ENCODE data around the gene SCRN2. TPM values are rescaled to one million over a fixed set of nuclear protein-coding genes. Genes with fewer than 3 reads are reported as not detected.
A peak's percentile ranks its signal among the peaks of the same experiment; 100 is the strongest.

SCRN2 gene
- total RNA-seq, 1 donor from 2014 or later: 126 TPM

DNA sequence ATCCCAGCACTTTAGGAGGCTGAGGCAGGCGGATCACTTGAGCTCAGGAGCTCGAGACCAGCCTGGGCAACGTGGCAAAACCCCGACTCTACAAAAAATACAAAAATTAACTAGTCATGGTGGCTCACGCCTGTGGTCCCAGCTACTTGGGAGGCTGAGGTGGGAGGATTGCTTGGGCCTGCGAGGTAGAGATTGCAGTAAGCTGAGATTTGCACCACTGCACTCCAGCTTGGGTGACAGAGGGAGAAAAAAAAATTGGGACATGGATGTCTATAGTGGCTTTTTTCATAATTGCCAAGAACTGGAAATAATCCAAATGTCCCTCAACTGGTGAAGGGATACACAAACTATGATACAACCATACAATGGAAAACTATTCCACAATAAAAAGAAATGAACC is 48.1 kb downstream of the SCRN2 start:
- no peak for DNase-seq (ENCODE audit: low spot score in 2 of 2)
- Histone ChIP-seq H3K27me3 (peaks cover 4% of the 10 kb centered on the region), H3K4me1 (peaks cover 4 to 6% of the 10 kb centered on the region in 2 donors), H3K27ac (no peak overlapping the region), H3K9me3 (no peaks in the 10 kb centered on the region), H3K36me3 (no peaks in the 10 kb centered on the region), H3K4me3 (no peak overlapping the region)
- TF ChIP-seq, protein P1, sequence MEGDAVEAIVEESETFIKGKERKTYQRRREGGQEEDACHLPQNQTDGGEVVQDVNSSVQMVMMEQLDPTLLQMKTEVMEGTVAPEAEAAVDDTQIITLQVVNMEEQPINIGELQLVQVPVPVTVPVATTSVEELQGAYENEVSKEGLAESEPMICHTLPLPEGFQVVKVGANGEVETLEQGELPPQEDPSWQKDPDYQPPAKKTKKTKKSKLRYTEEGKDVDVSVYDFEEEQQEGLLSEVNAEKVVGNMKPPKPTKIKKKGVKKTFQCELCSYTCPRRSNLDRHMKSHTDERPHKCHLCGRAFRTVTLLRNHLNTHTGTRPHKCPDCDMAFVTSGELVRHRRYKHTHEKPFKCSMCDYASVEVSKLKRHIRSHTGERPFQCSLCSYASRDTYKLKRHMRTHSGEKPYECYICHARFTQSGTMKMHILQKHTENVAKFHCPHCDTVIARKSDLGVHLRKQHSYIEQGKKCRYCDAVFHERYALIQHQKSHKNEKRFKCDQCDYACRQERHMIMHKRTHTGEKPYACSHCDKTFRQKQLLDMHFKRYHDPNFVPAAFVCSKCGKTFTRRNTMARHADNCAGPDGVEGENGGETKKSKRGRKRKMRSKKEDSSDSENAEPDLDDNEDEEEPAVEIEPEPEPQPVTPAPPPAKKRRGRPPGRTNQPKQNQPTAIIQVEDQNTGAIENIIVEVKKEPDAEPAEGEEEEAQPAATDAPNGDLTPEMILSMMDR (IDR thresholded peaks at IDR 0.05): no peak
- intact Hi-C loops (cut with DNase I): no loop called here

- intact Hi-C loops (cut with DNase I): no loop called here
- TF ChIP-seq, protein P1 (IDR thresholded peaks at IDR 0.05): no peak
- no peak for DNase-seq (ENCODE audit: low spot score in 2 of 2)
- H3K4me3 ChIP-seq: no peak overlapping the region
- H3K27ac ChIP-seq: no peak overlapping the region
- H3K27me3 ChIP-seq: peaks cover 4% of the 10 kb centered on the region
- peaks cover 4 to 6% of the 10 kb centered on the region in 2 donors for H3K4me1 ChIP-seq
- H3K36me3 ChIP-seq: no peaks in the 10 kb centered on the region
- no peaks in the 10 kb centered on the region for H3K9me3 ChIP-seq
Observed at GRCh38 chr17:47792457-47792856, 48.6 kb downstream of the SCRN2 start.

GRCh38 chr17:47791025-47791424 is 50.0 kb downstream of the SCRN2 start:
- H3K27ac ChIP-seq: no peak overlapping the region

DNA sequence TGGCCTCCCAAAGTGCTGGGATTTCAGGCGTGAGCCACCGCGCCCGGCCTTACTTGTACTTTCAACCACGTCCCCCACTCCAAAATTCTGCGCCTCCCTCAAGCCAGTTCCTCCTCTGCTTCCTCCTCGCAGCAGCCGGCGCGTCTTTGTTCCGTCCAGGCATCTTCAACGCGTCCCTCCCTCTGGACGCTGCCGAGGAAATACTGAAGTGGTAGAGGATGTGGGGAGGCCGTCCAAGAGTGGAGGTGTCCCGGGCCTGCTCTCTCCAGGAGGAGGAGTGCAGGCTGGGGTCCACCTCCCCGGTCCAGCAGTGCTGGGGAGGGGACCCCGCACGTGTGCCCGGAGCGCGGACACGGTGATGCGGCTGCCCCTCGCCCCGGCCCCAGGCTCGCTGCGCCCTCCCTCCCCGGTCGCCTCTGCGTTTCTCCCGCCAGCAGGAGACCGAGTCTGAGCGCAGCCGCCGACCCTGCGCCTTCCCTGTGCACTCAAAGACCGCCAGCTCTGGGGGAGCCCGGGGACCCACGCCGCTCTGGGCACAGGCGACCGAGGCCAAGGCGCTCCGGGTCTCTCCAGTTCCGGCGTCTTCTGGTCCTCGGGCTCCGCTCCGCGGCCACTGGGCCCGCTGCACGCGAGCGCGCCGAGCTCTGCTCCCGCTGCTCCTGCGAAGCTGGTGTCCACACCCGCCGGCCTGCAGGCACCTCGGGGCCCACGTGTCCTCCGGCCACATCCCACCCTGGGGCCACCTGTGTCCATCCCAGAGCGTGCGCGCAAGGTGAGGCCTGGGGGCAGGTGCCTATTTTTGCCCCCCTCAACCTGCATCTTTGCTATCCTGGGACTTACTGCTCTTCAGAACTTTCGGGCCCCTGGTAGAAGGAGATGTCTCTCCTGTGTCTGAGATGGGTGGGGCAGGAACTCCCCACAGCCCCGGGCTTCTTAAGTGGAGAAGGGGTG is 51.2 kb downstream of the SCRN2 start:
- intact Hi-C loops (cut with DNase I): no loop called here
- peak overlapping the region; percentile 45 to 55 for H3K4me3 ChIP-seq
- H3K4me1 ChIP-seq: peaks cover 4 to 6% of the 10 kb centered on the region in 2 donors
- TF ChIP-seq, protein P1 (IDR thresholded peaks at IDR 0.05): peak; percentile 34 to 53 (median 41)
- no peak overlapping the region for H3K27ac ChIP-seq
- peaks cover 4% of the 10 kb centered on the region for H3K27me3 ChIP-seq
- no peaks in the 10 kb centered on the region for H3K36me3 ChIP-seq
- H3K9me3 ChIP-seq: no peaks in the 10 kb centered on the region
- no peak for DNase-seq (ENCODE audit: low spot score in 2 of 2)

More at GRCh38 chr17:47791025-47791424, 50.0 kb downstream of the SCRN2 start:
- peaks cover 4% of the 10 kb centered on the region for H3K27me3 ChIP-seq
- TF ChIP-seq, protein P1 (IDR thresholded peaks at IDR 0.05): no peak
- DNase-seq (ENCODE audit: low spot score in 2 of 2): no peak
- no peak overlapping the region for H3K4me3 ChIP-seq
- intact Hi-C loops (cut with DNase I): no loop called here
- H3K9me3 ChIP-seq: no peaks in the 10 kb centered on the region
- no peaks in the 10 kb centered on the region for H3K36me3 ChIP-seq
- peaks cover 4 to 6% of the 10 kb centered on the region in 2 donors for H3K4me1 ChIP-seq

Other genes starting within 250 kb of the SCRN2 start
- gene KPNB1, start 191.4 kb downstream of the SCRN2 start, total RNA-seq: 261 TPM
- gene TBKBP1, start 147.1 kb downstream of the SCRN2 start, total RNA-seq: 18.3 TPM
- not detected for gene TBX21, start 108.0 kb downstream of the SCRN2 start, total RNA-seq
- 28.8 TPM for gene OSBPL7, start 19.5 kb downstream of the SCRN2 start, total RNA-seq
- gene MRPL10, start 9.7 kb downstream of the SCRN2 start, total RNA-seq: 13.7 TPM
- gene LRRC46, start 9.6 kb downstream of the SCRN2 start, total RNA-seq: not detected
- gene SP6, start 9.9 kb upstream of the SCRN2 start, total RNA-seq: 0.11 TPM
- 198 TPM for gene SP2, start 55.0 kb upstream of the SCRN2 start, total RNA-seq
- 36.7 TPM for gene PNPO, start 100.3 kb upstream of the SCRN2 start, total RNA-seq
- not detected for gene PRR15L, start 116.6 kb upstream of the SCRN2 start, total RNA-seq
- 52.3 TPM for gene CDK5RAP3, start 129.8 kb upstream of the SCRN2 start, total RNA-seq
- 155 TPM for gene COPZ2, start 196.5 kb upstream of the SCRN2 start, total RNA-seq
- gene NFE2L1, start 207.1 kb upstream of the SCRN2 start, total RNA-seq: 114 TPM

Measured in ascending aorta (tissue), 2 donors.